K562 (cell line): Measurements from ENCODE around the gene HAGHL. TPM values are rescaled to one million over a fixed set of nuclear protein-coding genes. Genes with fewer than 3 reads are reported as not detected.

ENCODE experiments used
- BRD4 ChIP-seq: fragments of 200-600 bp; sonication (generic); IDR thresholded peaks from 2 replicates; pipeline ENCODE4 v1.6.1; 2017; ENCODE audit warnings: inconsistent platforms
- CHD1 ChIP-seq: fragments of 200-600 bp; sonication (generic); IDR thresholded peaks from one replicate; pipeline ENCODE4 v1.6.1; 2012; ENCODE audit warnings: mild to moderate bottlenecking, moderate library complexity, low read length, inconsistent platforms
- ETS2 ChIP-seq: IDR thresholded peaks from 2 replicates; pipeline ENCODE4 v1.6.1; 2016; ENCODE audit warnings: borderline replicate concordance, missing genetic modification characterization, mild to moderate bottlenecking, moderate library complexity, missing compliant biosample characterization; ENCODE audit not compliant: poor library complexity, severe bottlenecking
- EZH2 ChIP-seq: IDR thresholded peaks from 2 replicates; pipeline ENCODE4 v1.6.1; 2012; ENCODE audit warnings: low read depth, mild to moderate bottlenecking, inconsistent platforms, low read length, borderline replicate concordance
- GATAD2B ChIP-seq: fragments of 450-650 bp; IDR thresholded peaks from 2 replicates; pipeline ENCODE4 v1.6.1; 2017; ENCODE audit warnings: mild to moderate bottlenecking, borderline replicate concordance
- MXI1 ChIP-seq: IDR thresholded peaks from 2 replicates; pipeline ENCODE4 v1.6.1; 2011; ENCODE audit warnings: low read depth, mild to moderate bottlenecking, improper control_type of control experiment, low read length
- NFIC ChIP-seq: fragments of 450-650 bp; IDR thresholded peaks from 2 replicates; pipeline ENCODE4 v1.6.1; 2017; ENCODE audit warnings: mild to moderate bottlenecking, inconsistent platforms
- NR2C2 ChIP-seq, 2 experiments: fragments of 200-800 bp in 1 of 2; sonication (Bioruptor generic) in 1 of 2; sonication (generic) in 1 of 2; formaldehyde crosslinking in 1 of 2; IDR thresholded peaks; 2 replicates each; pipeline versions ENCODE4 v1.6.1 to v1.8.0; 2016 to 2022; ENCODE audit warnings: mild to moderate bottlenecking in 1 of 2, missing compliant biosample characterization in 1 of 2, missing genetic modification characterization in 1 of 2, missing genetic modification reagents in 1 of 2
- RFX1 ChIP-seq: fragments of 450-650 bp; IDR thresholded peaks from 2 replicates; pipeline ENCODE4 v1.6.1; 2016; ENCODE audit warnings: mild to moderate bottlenecking, moderate library complexity
- RFX5 ChIP-seq: IDR thresholded peaks from 2 replicates; pipeline ENCODE4 v1.6.1; 2011; ENCODE audit warnings: low read depth, mild to moderate bottlenecking, improper control_type of control experiment, low read length
- SAFB ChIP-seq: fragments of 200-400 bp; formaldehyde crosslinking; IDR thresholded peaks from 2 replicates; pipeline ENCODE4 v1.6.1; 2017; ENCODE audit warnings: low read depth, low read length, borderline replicate concordance
- SIX5 ChIP-seq, 2 experiments: IDR thresholded peaks; 2 replicates each; pipeline ENCODE4 v1.6.1; 2011; ENCODE audit warnings: low read length in 2 of 2, borderline replicate concordance in 1 of 2, low read depth in 1 of 2, mild to moderate bottlenecking in 1 of 2, moderate library complexity in 1 of 2; ENCODE audit not compliant: insufficient read depth in 1 of 2
- SMAD4 ChIP-seq: fragments of 250-450 bp; sonication (Bioruptor Pico); conservative IDR thresholded peaks from 2 replicates; pipeline ENCODE4 v1.8.0; 2021; ENCODE audit warnings: inconsistent platforms, mild to moderate bottlenecking, moderate library complexity
- SP1 ChIP-seq: sonication (generic); formaldehyde crosslinking; IDR thresholded peaks from 2 replicates; pipeline ENCODE4 v1.8.1; 2022; ENCODE audit warnings: mild to moderate bottlenecking, missing genetic modification reagents
- SPI1 ChIP-seq: IDR thresholded peaks from 2 replicates; pipeline ENCODE4 v1.6.1; 2011; ENCODE audit warnings: low read depth, low read length, control low read depth, borderline replicate concordance
- SUPT5H ChIP-seq: fragments of 450-650 bp; IDR thresholded peaks from 2 replicates; pipeline ENCODE4 v1.6.1; 2016
- TEAD1 ChIP-seq, 2 experiments: fragments of 450-650 bp in 1 of 2; sonication (generic) in 1 of 2; formaldehyde crosslinking; IDR thresholded peaks; 2 replicates each; pipeline versions ENCODE4 v1.4.0 to v1.8.0; 2020 to 2022; ENCODE audit warnings: mild to moderate bottlenecking in 2 of 2, missing genetic modification reagents in 1 of 2
- ZBTB17 ChIP-seq: fragments of 450-650 bp; formaldehyde crosslinking; IDR thresholded peaks from 2 replicates; pipeline ENCODE4 v1.4.0; 2020; ENCODE audit warnings: mild to moderate bottlenecking
- ZNF717 ChIP-seq: fragments of 250-450 bp; sonication (Bioruptor Pico); IDR thresholded peaks from 2 replicates; pipeline ENCODE4 v1.5.0; 2021
- polyA plus RNA-seq, 8 experiments: library from polyadenylated mRNA; depleted of rRNA in 4 of 8; stranded (reverse) in 5 of 8; unstranded in 3 of 8; fragments of >200 nt; fragmentation: Nextera tagmentation in 2 of 8; fragmentation: Illumina TruSeq in 1 of 8; extraction: Ambion mirVana in 2 of 8; extraction: Trizol in 1 of 8; gene quantifications; 2 replicates each; pipeline versions ENCODE4 v1.2.1 to v1.2.3, GENCODE V29; 2011 to 2014; ENCODE audit warnings: inconsistent platforms in 1 of 8, missing spikeins in 1 of 8
- total RNA-seq, 7 experiments: library from RNA; depleted of rRNA in 6 of 7; stranded (reverse); fragments of >200 nt in 6 of 7; fragmentation: Illumina TruSeq in 2 of 7; extraction: Trizol in 2 of 7; gene quantifications; 2 replicates each; pipeline versions ENCODE4 v1.2.1 to v1.2.3, GENCODE V29; 2011 to 2021; ENCODE audit warnings: low replicate concordance in 1 of 7
- TF ChIP-seq, protein P1 (sequence below): sonication (generic); formaldehyde crosslinking; IDR thresholded peaks from 2 replicates; pipeline ENCODE4 v1.8.0; 2022; ENCODE audit warnings: mild to moderate bottlenecking, missing genetic modification reagents
- TF ChIP-seq, protein P2 (sequence below): sonication (generic); formaldehyde crosslinking; IDR thresholded peaks from 2 replicates; pipeline ENCODE4 v1.5.0; 2020; ENCODE audit warnings: missing genetic modification reagents
- TF ChIP-seq, protein P3 (sequence below): fragments of 450-650 bp; IDR thresholded peaks from one replicate; pipeline ENCODE4 v1.6.1; 2018; ENCODE audit warnings: mild to moderate bottlenecking, moderate library complexity; ENCODE audit not compliant: partially characterized antibody

HAGHL gene
- total and polyA plus RNA-seq, 9 of the 15 experiments (the other 6 are each of a cell fraction or from before 2014, with no cell fraction given) = 0.31 to 83.4 (median 20.7) TPM

DNA sequence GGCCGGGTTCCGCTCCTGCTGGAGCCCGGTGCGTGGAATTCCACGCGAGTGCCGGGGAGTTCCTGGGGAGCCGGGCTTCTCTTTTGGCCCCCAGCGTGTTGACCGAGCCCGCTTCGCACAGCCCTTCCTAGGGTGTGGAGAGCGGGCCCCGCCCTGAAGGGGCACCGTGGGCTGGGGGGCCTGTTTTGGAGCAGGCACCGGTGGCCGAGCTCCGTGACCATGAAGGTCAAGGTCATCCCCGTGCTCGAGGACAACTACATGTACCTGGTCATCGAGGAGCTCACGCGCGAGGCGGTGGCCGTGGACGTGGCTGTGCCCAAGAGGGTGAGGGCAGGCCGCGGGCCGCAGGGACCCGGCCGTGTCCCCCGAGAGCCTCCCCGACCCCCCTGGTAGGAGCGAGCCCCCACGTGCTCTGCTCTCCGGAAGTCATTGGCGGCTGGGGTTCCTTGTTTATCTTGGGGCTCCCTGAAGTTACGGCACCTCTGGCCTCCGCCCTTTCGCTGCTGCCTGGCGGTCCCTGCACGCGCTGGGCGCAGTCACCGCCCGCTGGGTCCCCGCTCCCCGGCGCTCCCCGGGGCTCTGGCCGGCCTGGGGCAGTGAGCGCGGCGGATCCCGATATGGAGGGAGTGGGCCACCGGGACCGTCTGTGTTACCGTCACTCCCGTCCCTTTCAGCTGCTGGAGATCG is 528 bp downstream of the HAGHL start (continued):
- TF ChIP-seq, protein P1, sequence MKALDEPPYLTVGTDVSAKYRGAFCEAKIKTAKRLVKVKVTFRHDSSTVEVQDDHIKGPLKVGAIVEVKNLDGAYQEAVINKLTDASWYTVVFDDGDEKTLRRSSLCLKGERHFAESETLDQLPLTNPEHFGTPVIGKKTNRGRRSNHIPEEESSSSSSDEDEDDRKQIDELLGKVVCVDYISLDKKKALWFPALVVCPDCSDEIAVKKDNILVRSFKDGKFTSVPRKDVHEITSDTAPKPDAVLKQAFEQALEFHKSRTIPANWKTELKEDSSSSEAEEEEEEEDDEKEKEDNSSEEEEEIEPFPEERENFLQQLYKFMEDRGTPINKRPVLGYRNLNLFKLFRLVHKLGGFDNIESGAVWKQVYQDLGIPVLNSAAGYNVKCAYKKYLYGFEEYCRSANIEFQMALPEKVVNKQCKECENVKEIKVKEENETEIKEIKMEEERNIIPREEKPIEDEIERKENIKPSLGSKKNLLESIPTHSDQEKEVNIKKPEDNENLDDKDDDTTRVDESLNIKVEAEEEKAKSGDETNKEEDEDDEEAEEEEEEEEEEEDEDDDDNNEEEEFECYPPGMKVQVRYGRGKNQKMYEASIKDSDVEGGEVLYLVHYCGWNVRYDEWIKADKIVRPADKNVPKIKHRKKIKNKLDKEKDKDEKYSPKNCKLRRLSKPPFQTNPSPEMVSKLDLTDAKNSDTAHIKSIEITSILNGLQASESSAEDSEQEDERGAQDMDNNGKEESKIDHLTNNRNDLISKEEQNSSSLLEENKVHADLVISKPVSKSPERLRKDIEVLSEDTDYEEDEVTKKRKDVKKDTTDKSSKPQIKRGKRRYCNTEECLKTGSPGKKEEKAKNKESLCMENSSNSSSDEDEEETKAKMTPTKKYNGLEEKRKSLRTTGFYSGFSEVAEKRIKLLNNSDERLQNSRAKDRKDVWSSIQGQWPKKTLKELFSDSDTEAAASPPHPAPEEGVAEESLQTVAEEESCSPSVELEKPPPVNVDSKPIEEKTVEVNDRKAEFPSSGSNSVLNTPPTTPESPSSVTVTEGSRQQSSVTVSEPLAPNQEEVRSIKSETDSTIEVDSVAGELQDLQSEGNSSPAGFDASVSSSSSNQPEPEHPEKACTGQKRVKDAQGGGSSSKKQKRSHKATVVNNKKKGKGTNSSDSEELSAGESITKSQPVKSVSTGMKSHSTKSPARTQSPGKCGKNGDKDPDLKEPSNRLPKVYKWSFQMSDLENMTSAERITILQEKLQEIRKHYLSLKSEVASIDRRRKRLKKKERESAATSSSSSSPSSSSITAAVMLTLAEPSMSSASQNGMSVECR (CRISPR knock-in tag) = peak; percentile 18
- TF ChIP-seq CHD1 = peak; percentile 87
- peak; percentile 99 for TF ChIP-seq SAFB
- TF ChIP-seq SPI1 = no peak
- no peak for TF ChIP-seq EZH2
- TF ChIP-seq RFX5 = no peak
- 0 out of 2 replicates have a peak, but pooled peaks have one; percentile 10 for TF ChIP-seq SP1
- TF ChIP-seq, protein P2, sequence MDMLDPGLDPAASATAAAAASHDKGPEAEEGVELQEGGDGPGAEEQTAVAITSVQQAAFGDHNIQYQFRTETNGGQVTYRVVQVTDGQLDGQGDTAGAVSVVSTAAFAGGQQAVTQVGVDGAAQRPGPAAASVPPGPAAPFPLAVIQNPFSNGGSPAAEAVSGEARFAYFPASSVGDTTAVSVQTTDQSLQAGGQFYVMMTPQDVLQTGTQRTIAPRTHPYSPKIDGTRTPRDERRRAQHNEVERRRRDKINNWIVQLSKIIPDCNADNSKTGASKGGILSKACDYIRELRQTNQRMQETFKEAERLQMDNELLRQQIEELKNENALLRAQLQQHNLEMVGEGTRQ (CRISPR knock-in tag) = peak; percentile 49
- TF ChIP-seq NR2C2 (CRISPR knock-in tag; IDR thresholded peaks at IDR 0.05) = no peak
- TF ChIP-seq NR2C2 (tag; IDR thresholded peaks at IDR 0.05) = peak; percentile 23; the same call in 1 of the 2 replicates
- 0 out of 2 replicates have a peak, but pooled peaks have one; percentile 33 for TF ChIP-seq ZBTB17 (CRISPR knock-in tag)
- 0 out of 2 replicates have a peak, but pooled peaks have one; percentile 51 for TF ChIP-seq BRD4
- peak; percentile 46; the same call in 1 of the 2 replicates for TF ChIP-seq SMAD4 (CRISPR knock-in tag)
- TF ChIP-seq ETS2 (tag) = no peak
- TF ChIP-seq, protein P3, sequence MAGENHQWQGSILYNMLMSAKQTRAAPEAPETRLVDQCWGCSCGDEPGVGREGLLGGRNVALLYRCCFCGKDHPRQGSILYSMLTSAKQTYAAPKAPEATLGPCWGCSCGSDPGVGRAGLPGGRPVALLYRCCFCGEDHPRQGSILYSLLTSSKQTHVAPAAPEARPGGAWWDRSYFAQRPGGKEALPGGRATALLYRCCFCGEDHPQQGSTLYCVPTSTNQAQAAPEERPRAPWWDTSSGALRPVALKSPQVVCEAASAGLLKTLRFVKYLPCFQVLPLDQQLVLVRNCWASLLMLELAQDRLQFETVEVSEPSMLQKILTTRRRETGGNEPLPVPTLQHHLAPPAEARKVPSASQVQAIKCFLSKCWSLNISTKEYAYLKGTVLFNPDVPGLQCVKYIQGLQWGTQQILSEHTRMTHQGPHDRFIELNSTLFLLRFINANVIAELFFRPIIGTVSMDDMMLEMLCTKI = no peak
- TF ChIP-seq SIX5 (IDR thresholded peaks at IDR 0.05; ENCODE audit: borderline replicate concordance in 1 of 2, insufficient read depth in 1 of 2, low read depth in 1 of 2, low read length in 2 of 2) = no peak
- TF ChIP-seq NFIC = peak; percentile 42; the same call in 1 of the 2 replicates
- no peak for TF ChIP-seq ZNF717 (CRISPR knock-in tag)
- peak; percentile 16; the same call in 1 of the 2 replicates for TF ChIP-seq MXI1
- TF ChIP-seq SUPT5H = peak; percentile 77
- 0 out of 4 replicates have a peak, but pooled peaks of 1 of the 2 experiments have one; percentile 27 for TF ChIP-seq TEAD1 (CRISPR knock-in tag; IDR thresholded peaks at IDR 0.05)
- no peak for TF ChIP-seq RFX1
- peak; percentile 80 for TF ChIP-seq GATAD2B
